Retinal pigment epithelial cell (primary cell): ENCODE results near the gene ELMO3.

Source experiments
- DNase-seq: peaks from one replicate; pipeline ENCODE4 v3.0.0-alpha.2; 2010; ENCODE audit warnings: low read depth
- H3K4me3 ChIP-seq: 2 replicates; pipeline ENCODE4 v1.5.1; 2011; ENCODE audit warnings: mild to moderate bottlenecking, low read length, control low read depth, moderate library complexity
- CTCF ChIP-seq: conservative IDR thresholded peaks from 2 replicates; pipeline ENCODE4 v1.5.1; 2011; ENCODE audit warnings: low read depth, low read length, control low read depth, inconsistent platforms

ELMO3 gene

GRCh38 chr16:67226295-67226803 is 27.4 kb downstream of the ELMO3 start:
- TF ChIP-seq CTCF, result no peak
- DNase-seq, result no peak
- H3K4me3 ChIP-seq, result peak overlapping the region; percentile 98

GRCh38 chr16:67226804-67227566 is 28.1 kb downstream of the ELMO3 start, which contains the start of gene TMEM208:
Gene TMEM208 (plus strand): TSS chr16:67227130. CDS start chr16:67227219, 89 bp downstream.
- DNase-seq, result peak; percentile 87
- peak; percentile 18 for TF ChIP-seq CTCF
- peak within 1 kb of the TSS; percentile 98 for H3K4me3 ChIP-seq

GRCh38 chr16:67227567-67227921 is 28.6 kb downstream of the ELMO3 start:
- peak overlapping the region; percentile 98 for H3K4me3 ChIP-seq
- DNase-seq, result no peak
- no peak for TF ChIP-seq CTCF

- no peak for TF ChIP-seq CTCF
- H3K4me3 ChIP-seq, result peak overlapping the region; percentile 98
- DNase-seq, result no peak
Measured at GRCh38 chr16:67228034-67228785, 29.3 kb downstream of the ELMO3 start.

GRCh38 chr16:67228905-67229304 is 30.0 kb downstream of the ELMO3 start:
- no peak for DNase-seq
- no peak overlapping the region for H3K4me3 ChIP-seq
- no peak for TF ChIP-seq CTCF

- no peak overlapping the region for H3K4me3 ChIP-seq
- no peak for DNase-seq
- no peak for TF ChIP-seq CTCF
Measured at GRCh38 chr16:67229906-67230808, 31.2 kb downstream of the ELMO3 start.
